ENCODE data around the gene SMIM41. TPM values are rescaled to one million over a fixed set of nuclear protein-coding genes. Genes with fewer than 3 reads are reported as not detected.

Gene SMIM41
- total RNA-seq, 4 donors from 2014 or later = 4.0 to 12.8 (median 4.6) TPM

DNA sequence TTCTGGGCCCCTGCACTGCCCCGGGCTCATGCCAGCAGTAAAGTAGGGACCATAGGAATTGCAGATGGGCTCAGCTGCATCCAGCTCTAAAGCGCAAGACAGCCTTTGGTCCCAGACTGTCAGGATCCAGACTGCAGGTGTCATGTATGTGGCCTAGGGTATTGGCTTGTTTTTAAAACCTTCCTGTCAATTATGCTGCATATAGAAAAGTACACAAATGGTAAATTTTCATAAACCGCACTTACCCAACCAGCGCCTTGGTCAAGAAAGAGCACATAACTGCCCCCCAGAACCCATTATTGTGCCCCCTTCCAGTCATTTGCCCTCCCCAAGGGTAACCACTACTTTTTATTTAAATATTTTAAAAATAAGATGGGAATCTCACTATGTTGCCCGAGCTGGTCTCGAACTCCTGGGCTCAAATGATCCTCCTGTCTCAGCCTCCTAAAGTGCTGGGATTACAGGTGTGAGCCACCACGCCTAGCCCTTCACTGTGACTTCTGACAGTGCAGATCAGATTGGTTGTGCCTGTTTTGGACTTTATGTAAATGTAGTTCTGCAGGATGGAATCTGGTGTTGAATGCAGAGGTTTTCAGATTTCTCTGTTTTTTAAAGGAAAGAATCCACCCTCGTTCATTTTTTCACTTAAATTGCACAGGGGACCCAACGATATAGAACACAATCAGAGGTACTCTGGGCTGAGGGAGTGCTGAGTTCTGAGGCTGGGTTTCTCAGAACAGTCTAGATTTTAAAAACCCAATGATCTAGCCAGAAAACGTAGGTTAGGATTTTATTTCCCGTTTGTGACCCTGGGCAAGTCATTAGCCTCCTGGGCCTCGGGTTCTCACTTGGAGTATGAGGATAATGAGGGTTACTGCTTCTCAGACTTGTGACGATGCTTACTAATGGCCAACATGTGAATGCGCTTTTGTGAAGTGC, 21.6 kb upstream of the SMIM41 start:
- no peaks in the 10 kb centered on the region for H3K9me3 ChIP-seq
- H3K36me3 ChIP-seq = peaks cover 0 to 64% of the 10 kb centered on the region in 2 donors
- TF ChIP-seq EP300 (IDR thresholded peaks at IDR 0.05) (no peak), POLR2A (IDR thresholded peaks at IDR 0.05) (no peak), POLR2AphosphoS5 (IDR thresholded peaks at IDR 0.05) (no peak)
- TF ChIP-seq, protein P1, sequence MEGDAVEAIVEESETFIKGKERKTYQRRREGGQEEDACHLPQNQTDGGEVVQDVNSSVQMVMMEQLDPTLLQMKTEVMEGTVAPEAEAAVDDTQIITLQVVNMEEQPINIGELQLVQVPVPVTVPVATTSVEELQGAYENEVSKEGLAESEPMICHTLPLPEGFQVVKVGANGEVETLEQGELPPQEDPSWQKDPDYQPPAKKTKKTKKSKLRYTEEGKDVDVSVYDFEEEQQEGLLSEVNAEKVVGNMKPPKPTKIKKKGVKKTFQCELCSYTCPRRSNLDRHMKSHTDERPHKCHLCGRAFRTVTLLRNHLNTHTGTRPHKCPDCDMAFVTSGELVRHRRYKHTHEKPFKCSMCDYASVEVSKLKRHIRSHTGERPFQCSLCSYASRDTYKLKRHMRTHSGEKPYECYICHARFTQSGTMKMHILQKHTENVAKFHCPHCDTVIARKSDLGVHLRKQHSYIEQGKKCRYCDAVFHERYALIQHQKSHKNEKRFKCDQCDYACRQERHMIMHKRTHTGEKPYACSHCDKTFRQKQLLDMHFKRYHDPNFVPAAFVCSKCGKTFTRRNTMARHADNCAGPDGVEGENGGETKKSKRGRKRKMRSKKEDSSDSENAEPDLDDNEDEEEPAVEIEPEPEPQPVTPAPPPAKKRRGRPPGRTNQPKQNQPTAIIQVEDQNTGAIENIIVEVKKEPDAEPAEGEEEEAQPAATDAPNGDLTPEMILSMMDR (IDR thresholded peaks at IDR 0.05) = no peak
- H3K4me3 ChIP-seq = peak overlapping the region in 1 of 2 donors; percentile 36
- H3K27me3 ChIP-seq = no peaks in the 10 kb centered on the region
- peaks cover 0 to 82% (median 5%) of the 10 kb centered on the region in 3 donors for H3K4me1 ChIP-seq
- no peak for ATAC-seq
- 88 to 96% methylated on average over 7 to 11 of the region's 14 CpGs for WGBS, 2 donors (ENCODE audit: low coverage in 1 of 2)
- H3K27ac ChIP-seq = peak overlapping the region in 3 of 4 donors; percentile 96 to 100 (median 98)

DNA sequence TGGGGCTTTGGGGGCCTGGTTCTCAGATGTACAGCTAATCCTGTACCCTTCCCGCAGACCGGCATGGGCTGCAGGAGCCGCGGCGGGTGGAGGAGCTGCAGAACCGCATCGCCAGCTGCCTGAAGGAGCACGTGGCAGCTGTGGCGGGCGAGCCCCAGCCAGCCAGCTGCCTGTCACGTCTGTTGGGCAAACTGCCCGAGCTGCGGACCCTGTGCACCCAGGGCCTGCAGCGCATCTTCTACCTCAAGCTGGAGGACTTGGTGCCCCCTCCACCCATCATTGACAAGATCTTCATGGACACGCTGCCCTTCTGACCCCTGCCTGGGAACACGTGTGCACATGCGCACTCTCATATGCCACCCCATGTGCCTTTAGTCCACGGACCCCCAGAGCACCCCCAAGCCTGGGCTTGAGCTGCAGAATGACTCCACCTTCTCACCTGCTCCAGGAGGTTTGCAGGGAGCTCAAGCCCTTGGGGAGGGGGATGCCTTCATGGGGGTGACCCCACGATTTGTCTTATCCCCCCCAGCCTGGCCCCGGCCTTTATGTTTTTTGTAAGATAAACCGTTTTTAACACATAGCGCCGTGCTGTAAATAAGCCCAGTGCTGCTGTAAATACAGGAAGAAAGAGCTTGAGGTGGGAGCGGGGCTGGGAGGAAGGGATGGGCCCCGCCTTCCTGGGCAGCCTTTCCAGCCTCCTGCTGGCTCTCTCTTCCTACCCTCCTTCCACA, 20.7 kb upstream of the SMIM41 start:
- WGBS, 2 donors (ENCODE audit: low coverage in 1 of 2) = 65% methylated on average over 13 of the region's 25 CpGs; no CpG with 5 or more reads in 1 of the 2 donors
- Histone ChIP-seq H3K36me3 (peaks cover 0 to 62% of the 10 kb centered on the region in 2 donors), H3K27me3 (no peaks in the 10 kb centered on the region), H3K4me3 (no peak overlapping the region), H3K27ac (peak overlapping the region in 3 of 4 donors; percentile 96 to 100 (median 98)), H3K9me3 (no peaks in the 10 kb centered on the region), H3K4me1 (peaks cover 0 to 82% (median 5%) of the 10 kb centered on the region in 3 donors)
- no peak for ATAC-seq
- no peak for TF ChIP-seq POLR2AphosphoS5 (IDR thresholded peaks at IDR 0.05)
- no peak for TF ChIP-seq POLR2A (IDR thresholded peaks at IDR 0.05)
- no peak for TF ChIP-seq EP300 (IDR thresholded peaks at IDR 0.05)
- TF ChIP-seq, protein P1 (IDR thresholded peaks at IDR 0.05) = no peak

DNA sequence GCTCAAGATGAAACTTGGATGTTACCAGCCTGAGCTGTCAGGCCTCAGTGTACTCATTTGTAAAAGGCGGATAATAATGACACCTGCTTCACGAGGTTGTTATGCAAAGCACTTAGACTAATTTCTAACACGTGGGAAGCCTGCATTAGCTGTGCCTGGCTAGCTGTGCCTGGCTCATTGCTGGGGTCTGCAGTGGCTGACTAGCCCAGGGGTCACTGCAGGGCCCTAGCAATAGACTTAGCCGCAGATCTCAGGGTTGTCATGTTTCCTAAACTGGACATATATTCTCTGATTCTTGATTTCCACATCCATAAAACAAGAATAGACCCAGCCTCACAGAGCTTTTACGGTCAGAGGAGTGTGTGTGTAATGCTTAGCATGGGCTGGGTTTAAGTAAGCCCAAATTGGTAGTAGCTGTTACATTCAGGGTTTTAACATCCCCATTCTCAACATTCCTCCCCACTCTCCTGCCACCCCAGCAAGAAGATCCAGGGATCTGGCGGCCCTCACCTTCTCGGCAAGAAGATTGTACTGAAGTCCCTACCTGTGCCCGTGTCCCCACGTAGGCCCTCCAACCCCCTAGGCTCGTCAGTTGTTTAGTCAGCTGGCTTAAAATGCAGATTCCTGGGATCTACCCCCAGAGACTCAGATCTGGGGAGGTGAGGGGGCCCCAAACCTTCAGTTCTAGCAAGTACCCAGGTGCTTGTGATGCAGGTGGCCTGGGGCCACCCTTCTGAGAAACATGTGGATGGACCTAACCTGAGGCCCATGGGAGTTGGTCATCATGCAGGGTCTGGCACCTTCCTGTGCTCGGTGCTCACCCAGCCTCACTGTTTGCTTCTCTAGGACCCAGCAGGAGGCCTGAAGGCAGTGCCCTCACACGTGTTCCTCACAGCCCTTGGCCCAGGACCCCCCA, 19.7 kb upstream of the SMIM41 start:
- 58 to 64% methylated on average over 7 to 9 of the region's 12 CpGs for WGBS, 2 donors (ENCODE audit: low coverage in 1 of 2)
- Histone ChIP-seq H3K9me3 (no peaks in the 10 kb centered on the region), H3K27ac (peak overlapping the region in 3 of 4 donors; percentile 32 to 100 (median 98)), H3K4me3 (no peak overlapping the region), H3K27me3 (no peaks in the 10 kb centered on the region), H3K36me3 (peaks cover 0 to 52% of the 10 kb centered on the region in 2 donors), H3K4me1 (peaks cover 0 to 78% (median 0%) of the 10 kb centered on the region in 3 donors)
- TF ChIP-seq, protein P1 (IDR thresholded peaks at IDR 0.05) = no peak
- TF ChIP-seq POLR2AphosphoS5 (IDR thresholded peaks at IDR 0.05) = no peak
- TF ChIP-seq POLR2A (IDR thresholded peaks at IDR 0.05) = no peak
- TF ChIP-seq EP300 (IDR thresholded peaks at IDR 0.05) = no peak
- ATAC-seq = peak; percentile 6

DNA sequence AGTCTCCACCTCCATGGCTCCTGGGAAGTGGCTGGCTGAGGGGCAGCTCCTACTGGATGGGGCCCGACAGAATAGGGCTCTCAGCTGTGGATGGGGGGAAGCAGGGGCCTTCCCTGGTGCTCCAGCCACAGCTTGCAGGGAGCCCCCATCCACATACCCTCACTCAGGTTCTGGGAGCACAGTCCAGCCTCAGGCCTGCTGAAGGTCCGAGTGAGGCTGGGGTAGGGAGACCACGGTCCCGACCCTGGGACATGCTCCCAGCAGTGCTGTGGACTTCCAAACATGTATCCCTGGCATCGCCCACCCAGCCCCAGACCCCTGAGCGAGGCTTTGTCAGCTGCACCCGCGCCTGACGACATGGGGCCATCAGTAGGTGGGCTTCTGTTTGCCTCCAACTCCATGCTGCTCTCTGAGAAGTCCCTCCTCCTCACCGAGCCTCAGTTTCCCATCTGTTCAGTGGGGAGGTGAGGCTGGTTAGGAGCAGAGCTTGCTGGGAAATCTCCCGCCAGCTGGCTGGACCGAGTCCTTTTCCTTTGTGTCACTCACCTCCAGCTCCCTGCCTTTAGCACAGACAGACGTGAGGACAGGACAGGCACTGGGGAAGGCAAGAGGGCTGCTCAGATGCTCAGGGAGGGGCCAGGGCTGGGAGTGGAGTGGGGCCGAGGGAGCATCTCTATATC, 18.9 kb upstream of the SMIM41 start:
- H3K9me3 ChIP-seq = no peaks in the 10 kb centered on the region
- H3K4me1 ChIP-seq = peaks cover 0 to 70% (median 0%) of the 10 kb centered on the region in 3 donors
- no peaks in the 10 kb centered on the region for H3K27me3 ChIP-seq
- 100% methylated on average over 1 of the region's 14 CpGs; no CpG with 5 or more reads in 1 of the 2 donors for WGBS, 2 donors (ENCODE audit: low coverage in 1 of 2)
- H3K27ac ChIP-seq = peak overlapping the region in 3 of 4 donors; percentile 29 to 100 (median 98)
- TF ChIP-seq POLR2A (IDR thresholded peaks at IDR 0.05) (no peak), POLR2AphosphoS5 (IDR thresholded peaks at IDR 0.05) (no peak), EP300 (IDR thresholded peaks at IDR 0.05) (no peak)
- TF ChIP-seq, protein P1 (IDR thresholded peaks at IDR 0.05) = no peak
- peaks cover 0 to 44% of the 10 kb centered on the region in 2 donors for H3K36me3 ChIP-seq
- no peak overlapping the region for H3K4me3 ChIP-seq
- peak; percentile 5 for ATAC-seq

All from gastroesophageal sphincter (tissue), 4 donors.